Measurements from ENCODE around the gene CSN2. TPM values are rescaled to one million over a fixed set of nuclear protein-coding genes. Genes with fewer than 3 reads are reported as not detected.
"Not testable (repeated sequence)": the region's sequence is repeated elsewhere in the genome, so short reads cannot be mapped to it uniquely, and the experiment has no call there.

The CSN2 gene
- total RNA-seq, 4 donors from 2014 or later, result not detected

DNA sequence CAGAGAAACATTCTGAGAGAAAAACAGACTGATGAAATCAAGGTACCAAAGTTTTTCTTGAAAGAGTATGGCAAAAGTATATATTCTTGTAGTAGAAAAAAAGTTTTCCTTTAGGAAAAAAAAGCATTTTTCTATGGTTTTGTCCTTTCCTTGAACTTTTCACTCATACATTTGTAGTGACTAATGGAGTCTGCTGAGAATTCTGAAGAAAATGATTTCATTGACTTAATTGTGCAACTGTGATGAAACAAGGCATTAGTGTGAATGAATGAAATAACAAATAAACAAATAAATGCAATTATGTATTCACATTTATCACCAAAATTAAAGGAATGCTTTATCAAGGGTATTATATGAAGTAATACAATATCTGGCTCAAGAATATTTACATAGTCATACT, 29.0 kb downstream of the CSN2 start:
- Histone ChIP-seq H3K4me1 (no peaks in the 10 kb centered on the region), H3K27ac (no peak overlapping the region), H3K27me3 (no peaks in the 10 kb centered on the region), H3K9me3 (no peaks in the 10 kb centered on the region), H3K4me3 (replicated peaks in 1 of 3) (no peak overlapping the region), H3K36me3 (no peaks in the 10 kb centered on the region)
- intact Hi-C loops (cut with DNase I), result no loop called here
- no peak for DNase-seq
- TF ChIP-seq, protein P1, sequence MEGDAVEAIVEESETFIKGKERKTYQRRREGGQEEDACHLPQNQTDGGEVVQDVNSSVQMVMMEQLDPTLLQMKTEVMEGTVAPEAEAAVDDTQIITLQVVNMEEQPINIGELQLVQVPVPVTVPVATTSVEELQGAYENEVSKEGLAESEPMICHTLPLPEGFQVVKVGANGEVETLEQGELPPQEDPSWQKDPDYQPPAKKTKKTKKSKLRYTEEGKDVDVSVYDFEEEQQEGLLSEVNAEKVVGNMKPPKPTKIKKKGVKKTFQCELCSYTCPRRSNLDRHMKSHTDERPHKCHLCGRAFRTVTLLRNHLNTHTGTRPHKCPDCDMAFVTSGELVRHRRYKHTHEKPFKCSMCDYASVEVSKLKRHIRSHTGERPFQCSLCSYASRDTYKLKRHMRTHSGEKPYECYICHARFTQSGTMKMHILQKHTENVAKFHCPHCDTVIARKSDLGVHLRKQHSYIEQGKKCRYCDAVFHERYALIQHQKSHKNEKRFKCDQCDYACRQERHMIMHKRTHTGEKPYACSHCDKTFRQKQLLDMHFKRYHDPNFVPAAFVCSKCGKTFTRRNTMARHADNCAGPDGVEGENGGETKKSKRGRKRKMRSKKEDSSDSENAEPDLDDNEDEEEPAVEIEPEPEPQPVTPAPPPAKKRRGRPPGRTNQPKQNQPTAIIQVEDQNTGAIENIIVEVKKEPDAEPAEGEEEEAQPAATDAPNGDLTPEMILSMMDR (IDR thresholded peaks at IDR 0.05), result no peak
- no peak for TF ChIP-seq POLR2A (IDR thresholded peaks at IDR 0.05)

DNA sequence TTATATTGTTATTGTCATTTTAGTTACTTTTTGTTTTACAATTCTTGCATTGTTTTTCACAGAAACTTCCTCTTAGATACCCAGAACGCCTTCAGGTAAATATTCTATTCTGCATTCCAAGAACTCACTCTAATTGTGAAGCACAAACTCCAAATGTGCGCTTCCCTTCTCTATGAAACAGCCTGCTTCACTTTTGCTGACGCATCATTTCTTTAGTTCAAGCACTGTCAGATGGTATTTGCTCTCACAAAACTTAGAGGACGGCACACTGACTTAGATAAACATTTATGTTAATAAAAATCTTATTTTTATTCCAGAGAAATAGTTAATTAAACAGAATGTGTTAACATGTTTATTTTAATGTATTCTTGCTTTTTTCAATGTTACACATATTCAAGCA, 31.4 kb downstream of the CSN2 start:
- no peaks in the 10 kb centered on the region for H3K36me3 ChIP-seq
- intact Hi-C loops (cut with DNase I), result no loop called here
- 72 to 74% methylated on average over 4 of the region's 4 CpGs for WGBS, 2 donors
- H3K27ac ChIP-seq, result no peak overlapping the region
- DNase-seq, result no peak
- TF ChIP-seq POLR2A (IDR thresholded peaks at IDR 0.05), result no peak
- TF ChIP-seq, protein P1 (IDR thresholded peaks at IDR 0.05), result no peak
- H3K9me3 ChIP-seq, result no peaks in the 10 kb centered on the region
- no peak overlapping the region for H3K4me3 ChIP-seq (replicated peaks in 1 of 3)
- H3K27me3 ChIP-seq, result no peaks in the 10 kb centered on the region
- H3K4me1 ChIP-seq, result no peaks in the 10 kb centered on the region

DNA sequence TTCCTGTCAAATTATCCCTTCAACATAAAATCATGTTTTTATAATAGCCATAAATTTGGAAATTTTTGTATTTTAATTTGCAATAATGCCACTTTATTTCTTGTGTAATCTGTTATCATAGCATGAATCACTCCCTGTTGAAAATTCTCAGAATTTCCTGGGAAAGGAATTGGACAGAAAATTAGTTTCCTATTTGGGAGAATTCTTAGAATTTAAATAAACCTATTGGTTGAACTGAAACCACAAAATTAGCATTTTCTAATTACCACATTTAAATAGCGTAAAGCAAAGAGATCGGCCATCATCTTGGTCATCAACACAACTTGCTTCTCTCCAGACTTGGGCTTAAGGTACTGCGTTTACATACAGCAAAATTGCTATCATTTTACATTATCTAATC, 34.8 kb downstream of the CSN2 start, which contains the start of gene CSN1S1:
CSN1S1 (plus strand) TSS at position 301 of the 400 bp plus-strand sequence. CDS start 1,488 bp downstream, outside the sequence.
- Histone ChIP-seq H3K4me1 (no peaks in the 10 kb centered on the region), H3K4me3 (replicated peaks in 1 of 3) (no peak within 1 kb of the TSS), H3K27ac (no peak within 1 kb of the TSS), H3K36me3 (no peaks in the 10 kb centered on the region), H3K27me3 (no peaks in the 10 kb centered on the region), H3K9me3 (no peaks in the 10 kb centered on the region)
- no peak for TF ChIP-seq POLR2A (IDR thresholded peaks at IDR 0.05)
- TF ChIP-seq, protein P1 (IDR thresholded peaks at IDR 0.05), result no peak
- WGBS, 2 donors, result 96% methylated on average over 3 of the region's 3 CpGs
- DNase-seq, result no peak
- intact Hi-C loops (cut with DNase I), result no loop called here

DNA sequence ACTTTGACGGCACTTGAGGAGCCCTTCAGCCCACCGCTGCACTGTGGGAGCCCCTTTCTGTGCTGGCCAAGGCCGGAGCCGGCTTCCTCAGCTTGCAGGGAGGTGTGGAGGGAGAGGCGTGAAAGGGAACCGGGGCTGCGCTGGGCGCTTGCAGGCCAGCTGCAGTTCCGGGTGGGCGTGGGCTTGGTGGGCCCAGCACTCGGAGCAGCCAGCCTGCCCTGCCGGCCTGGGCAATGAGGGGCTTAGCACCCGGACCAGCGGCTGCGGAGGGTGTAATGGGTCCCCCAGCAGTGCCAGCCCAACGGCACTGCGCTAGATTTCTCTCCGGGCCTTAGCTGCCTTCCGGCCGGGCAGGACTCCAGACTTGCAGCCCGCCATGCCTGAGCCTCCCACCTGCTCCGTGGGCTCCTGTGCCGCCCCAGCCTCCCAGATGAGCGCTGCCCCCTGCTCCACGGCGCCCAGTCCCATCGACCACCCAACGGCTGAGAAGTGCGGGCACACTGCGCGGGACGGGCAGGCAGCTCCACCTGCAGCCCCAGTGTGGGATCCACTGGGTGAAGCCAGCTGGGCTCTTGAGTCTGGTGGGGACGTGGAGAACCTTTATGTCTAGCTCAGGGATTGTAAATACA, 41.6 kb downstream of the CSN2 start:
- H3K4me3 ChIP-seq (replicated peaks in 1 of 3); DNase-seq; H3K4me1 ChIP-seq; H3K9me3 ChIP-seq; H3K36me3 ChIP-seq; H3K27ac ChIP-seq; H3K27me3 ChIP-seq; intact Hi-C loops (cut with DNase I): not testable (repeated sequence)
- 90 to 95% methylated on average over 16 to 20 of the region's 33 CpGs for WGBS, 2 donors

DNA sequence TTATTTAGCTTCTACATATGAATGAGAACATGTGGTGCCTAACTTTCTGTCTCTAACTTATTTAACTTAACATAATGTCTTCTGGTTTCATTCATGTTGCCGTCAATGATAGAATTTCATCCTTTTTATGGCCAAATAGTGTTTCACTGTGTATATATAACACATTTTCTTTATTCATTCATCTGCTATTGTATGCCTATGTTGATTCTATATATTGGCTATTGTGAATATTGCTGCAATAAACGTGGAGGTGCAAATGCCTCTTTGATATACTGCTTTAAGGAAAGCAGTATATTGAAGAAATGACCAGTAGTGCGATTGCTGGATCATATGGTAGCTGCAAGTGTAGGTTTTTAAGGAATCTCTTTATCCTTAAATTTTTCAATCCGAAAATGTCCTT, 44.7 kb downstream of the CSN2 start:
- 48 to 55% methylated on average over 4 of the region's 4 CpGs for WGBS, 2 donors
- H3K4me1 ChIP-seq, result no peaks in the 10 kb centered on the region
- intact Hi-C loops (cut with DNase I), result no loop called here
- H3K9me3 ChIP-seq, result no peaks in the 10 kb centered on the region
- TF ChIP-seq POLR2A (IDR thresholded peaks at IDR 0.05), result no peak
- TF ChIP-seq, protein P1 (IDR thresholded peaks at IDR 0.05), result no peak
- H3K27ac ChIP-seq, result no peak overlapping the region
- DNase-seq, result no peak
- H3K4me3 ChIP-seq (replicated peaks in 1 of 3), result no peak overlapping the region
- H3K36me3 ChIP-seq, result no peaks in the 10 kb centered on the region
- H3K27me3 ChIP-seq, result no peaks in the 10 kb centered on the region
